ENCODE measurements around the gene TAOK2. TPM values are rescaled to one million over a fixed set of nuclear protein-coding genes. Genes with fewer than 3 reads are reported as not detected.

Gene TAOK2
- total RNA-seq, 2 experiments from 2014 or later = 48.9 to 49.8 TPM

- H3K4me3 Mint-ChIP-seq = no peak overlapping the region
- no peak for DNase-seq
- no peak overlapping the region for H3K27ac Mint-ChIP-seq
- ATAC-seq = no peak
- CTCF ChIA-PET = no interaction called here
- H3K27me3 Mint-ChIP-seq (ENCODE audit: low read depth) = no peaks in the 10 kb centered on the region
- H3K4me1 Mint-ChIP-seq (ENCODE audit: low read depth) = peaks cover 13% of the 10 kb centered on the region
- POLR2A ChIA-PET = interaction anchor here (1.1 kb wide), 2 partner anchors 28 to 64 kb away, joined by 3 read pairs; partner anchors contain the start of genes KCTD13 and TMEM219
- H3K9me3 Mint-ChIP-seq (ENCODE audit: insufficient read depth) = no peaks in the 10 kb centered on the region
- peaks cover 53% of the 10 kb centered on the region for H3K36me3 Mint-ChIP-seq (ENCODE audit: low read depth)
Measured at GRCh38 chr16:29990034-29990433, 16.4 kb downstream of the TAOK2 start.

- Mint-ChIP-seq H3K4me3 (no peak overlapping the region), H3K27ac (no peak overlapping the region), H3K4me1 (ENCODE audit: low read depth) (peaks cover 15% of the 10 kb centered on the region), H3K9me3 (ENCODE audit: insufficient read depth) (no peaks in the 10 kb centered on the region), H3K36me3 (ENCODE audit: low read depth) (peaks cover 48% of the 10 kb centered on the region), H3K27me3 (ENCODE audit: low read depth) (no peaks in the 10 kb centered on the region)
- ChIA-PET CTCF (no interaction called here), POLR2A (interaction anchor here (1.1 kb wide), 2 partner anchors 16 to 29 kb away, joined by 3 to 4 read pairs; partner anchors contain the start of gene TMEM219)
- ATAC-seq (no peak), DNase-seq (no peak)
Measured at GRCh38 chr16:29990883-29991570, 17.4 kb downstream of the TAOK2 start.

- ChIA-PET POLR2A (interaction anchor here (1.1 kb wide), 1 partner anchor 16 kb away, joined by 4 read pairs; no protein-coding TSS in a partner anchor), CTCF (no interaction called here)
- Mint-ChIP-seq H3K4me3 (no peak overlapping the region), H3K4me1 (ENCODE audit: low read depth) (peaks cover 15% of the 10 kb centered on the region), H3K27ac (no peak overlapping the region), H3K36me3 (ENCODE audit: low read depth) (peaks cover 50% of the 10 kb centered on the region), H3K9me3 (ENCODE audit: insufficient read depth) (no peaks in the 10 kb centered on the region), H3K27me3 (ENCODE audit: low read depth) (no peaks in the 10 kb centered on the region)
- DNase-seq = no peak
- no peak for ATAC-seq
Measured at GRCh38 chr16:29991571-29991904, 17.9 kb downstream of the TAOK2 start.

DNA sequence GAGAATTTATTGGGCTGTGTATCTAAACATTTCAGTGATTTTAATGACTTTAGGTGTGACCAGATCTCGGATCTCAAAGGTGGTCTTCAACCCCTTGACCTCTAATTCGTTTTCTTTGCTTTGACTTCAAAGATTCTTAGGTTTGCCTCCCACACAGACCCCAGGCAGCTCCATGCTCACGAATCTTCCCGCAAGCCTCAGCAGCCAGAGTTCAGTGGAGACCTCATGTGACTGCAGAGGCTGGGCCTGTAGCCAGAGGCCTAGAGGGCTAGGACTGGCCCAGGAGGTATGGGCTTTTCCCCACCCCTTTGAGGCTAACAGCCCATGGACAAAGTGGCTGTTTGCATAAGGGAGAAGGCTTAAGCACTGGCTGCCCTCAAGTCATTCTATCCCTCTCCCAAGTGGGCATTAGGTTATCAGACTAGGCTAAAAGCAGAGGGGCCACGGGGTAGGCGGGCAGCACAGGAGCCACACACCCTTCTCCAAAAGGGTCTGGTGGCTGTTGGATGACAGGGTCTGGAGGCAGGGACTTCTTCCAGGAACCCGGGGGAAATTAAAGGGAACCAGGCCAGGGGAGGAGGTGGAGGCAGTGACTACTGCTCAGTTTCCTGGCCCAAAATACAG, 18.8 kb downstream of the TAOK2 start:
- Mint-ChIP-seq H3K4me3 (no peak overlapping the region), H3K36me3 (ENCODE audit: low read depth) (peaks cover 51% of the 10 kb centered on the region), H3K27ac (peak overlapping the region; percentile 46), H3K27me3 (ENCODE audit: low read depth) (no peaks in the 10 kb centered on the region), H3K9me3 (ENCODE audit: insufficient read depth) (no peaks in the 10 kb centered on the region), H3K4me1 (ENCODE audit: low read depth) (peaks cover 20% of the 10 kb centered on the region)
- no peak for ATAC-seq
- no peak for DNase-seq
- POLR2A ChIA-PET = interaction anchor here (1.1 to 5.0 kb wide), 3 partner anchors 10 to 66 kb away, joined by 5 to 48 read pairs (median 14); partner anchors contain the start of genes KCTD13 and TAOK2
- CTCF ChIA-PET = no interaction called here

DNA sequence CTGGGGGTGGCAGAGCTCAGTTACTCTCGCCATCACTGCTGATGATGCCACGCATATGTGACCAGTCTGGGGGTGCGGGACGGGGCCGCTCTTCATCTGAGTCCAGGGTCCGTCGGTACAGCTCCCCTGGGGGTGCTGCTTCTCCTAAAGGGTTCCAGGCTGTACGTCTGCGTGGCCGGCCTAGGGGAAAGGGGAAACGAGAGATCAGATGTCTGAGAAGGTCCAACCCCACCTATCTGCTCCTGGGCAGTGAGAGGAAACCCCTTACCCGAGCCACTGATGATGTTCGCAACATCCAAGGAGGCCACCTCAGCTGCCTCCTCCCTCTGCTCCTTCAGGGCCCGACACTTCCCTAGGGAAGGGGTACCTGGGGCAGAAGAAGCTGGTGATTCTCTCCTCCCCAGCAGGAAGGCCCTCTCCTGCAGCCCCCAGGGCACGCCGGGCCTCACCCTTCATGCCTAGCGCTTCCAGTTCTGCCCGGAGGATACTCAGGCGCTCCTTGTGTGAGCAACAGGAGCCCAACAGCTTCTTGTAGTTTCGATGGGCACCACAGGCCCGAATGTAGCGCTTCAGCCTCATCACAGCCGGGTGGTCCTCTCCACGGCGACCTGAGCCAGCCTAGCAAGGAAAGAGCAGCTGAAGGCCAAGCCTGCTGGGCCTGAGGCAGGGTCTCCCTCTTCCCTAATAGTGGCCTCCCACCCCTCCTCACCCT, 19.7 kb downstream of the TAOK2 start:
- CTCF ChIA-PET = interaction anchor here (1.5 kb wide), 1 partner anchor 39 kb away, joined by 3 read pairs; no protein-coding TSS in a partner anchor
- Mint-ChIP-seq H3K9me3 (ENCODE audit: insufficient read depth) (no peaks in the 10 kb centered on the region), H3K27ac (no peak overlapping the region), H3K4me3 (peak overlapping the region; percentile 99), H3K4me1 (ENCODE audit: low read depth) (peaks cover 25% of the 10 kb centered on the region), H3K27me3 (ENCODE audit: low read depth) (no peaks in the 10 kb centered on the region), H3K36me3 (ENCODE audit: low read depth) (peaks cover 54% of the 10 kb centered on the region)
- no peak for ATAC-seq
- DNase-seq = no peak
- POLR2A ChIA-PET = interaction anchor here (1.1 to 5.0 kb wide), 4 partner anchors 11 to 67 kb away, joined by 3 to 48 read pairs (median 10); partner anchors contain the start of genes KCTD13 and TAOK2

DNA sequence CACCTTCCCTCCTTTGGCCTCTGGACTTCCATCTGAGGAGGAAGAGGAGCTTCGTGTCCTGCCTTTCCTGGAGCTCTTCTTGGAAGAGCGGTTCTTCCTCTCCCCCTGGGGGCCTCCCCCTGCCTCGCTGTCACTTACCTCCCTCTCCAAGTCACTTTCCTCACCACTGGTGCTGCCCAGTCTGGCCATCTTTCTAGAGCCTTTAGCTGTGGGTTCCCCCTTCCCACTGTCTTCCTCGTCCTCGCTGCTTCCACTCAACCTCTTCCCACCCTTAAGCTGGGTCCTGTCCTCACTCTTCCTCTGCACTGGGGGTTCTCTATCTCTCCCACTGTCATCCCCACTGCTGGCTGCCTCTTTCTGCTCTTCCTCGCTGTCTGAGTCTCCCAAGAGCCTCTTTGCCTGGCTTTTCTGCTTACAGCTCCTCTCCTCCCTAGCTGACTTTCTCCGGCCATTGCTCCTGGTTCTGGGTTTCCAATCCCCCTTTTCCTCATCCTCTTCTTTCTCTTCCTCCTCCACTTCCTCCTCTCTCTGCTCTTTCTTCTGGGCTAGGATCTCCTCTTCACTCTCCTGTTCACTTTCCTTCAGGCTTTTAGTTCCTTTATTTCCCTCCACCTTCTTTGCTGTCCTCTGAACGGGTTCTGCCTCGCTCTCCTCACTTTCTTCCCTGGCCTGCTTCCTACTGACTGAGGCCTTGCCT, 20.4 kb downstream of the TAOK2 start:
- ATAC-seq (no peak), DNase-seq (no peak)
- POLR2A ChIA-PET = interaction anchor here (0.6 to 5.0 kb wide), 6 partner anchors 8 to 133 kb away, joined by 3 to 48 read pairs (median 6); partner anchors contain the start of genes KCTD13 and TAOK2
- H3K4me3 Mint-ChIP-seq = peak overlapping the region; percentile 99
- H3K27ac Mint-ChIP-seq = peak overlapping the region; percentile 96
- H3K4me1 Mint-ChIP-seq (ENCODE audit: low read depth) = peaks cover 27% of the 10 kb centered on the region
- CTCF ChIA-PET = interaction anchor here (1.5 to 3.0 kb wide), 2 partner anchors 21 to 38 kb away, joined by 3 to 11 read pairs; partner anchors contain the start of gene TAOK2
- no peaks in the 10 kb centered on the region for H3K9me3 Mint-ChIP-seq (ENCODE audit: insufficient read depth)
- no peaks in the 10 kb centered on the region for H3K27me3 Mint-ChIP-seq (ENCODE audit: low read depth)
- peaks cover 55% of the 10 kb centered on the region for H3K36me3 Mint-ChIP-seq (ENCODE audit: low read depth)

DNA sequence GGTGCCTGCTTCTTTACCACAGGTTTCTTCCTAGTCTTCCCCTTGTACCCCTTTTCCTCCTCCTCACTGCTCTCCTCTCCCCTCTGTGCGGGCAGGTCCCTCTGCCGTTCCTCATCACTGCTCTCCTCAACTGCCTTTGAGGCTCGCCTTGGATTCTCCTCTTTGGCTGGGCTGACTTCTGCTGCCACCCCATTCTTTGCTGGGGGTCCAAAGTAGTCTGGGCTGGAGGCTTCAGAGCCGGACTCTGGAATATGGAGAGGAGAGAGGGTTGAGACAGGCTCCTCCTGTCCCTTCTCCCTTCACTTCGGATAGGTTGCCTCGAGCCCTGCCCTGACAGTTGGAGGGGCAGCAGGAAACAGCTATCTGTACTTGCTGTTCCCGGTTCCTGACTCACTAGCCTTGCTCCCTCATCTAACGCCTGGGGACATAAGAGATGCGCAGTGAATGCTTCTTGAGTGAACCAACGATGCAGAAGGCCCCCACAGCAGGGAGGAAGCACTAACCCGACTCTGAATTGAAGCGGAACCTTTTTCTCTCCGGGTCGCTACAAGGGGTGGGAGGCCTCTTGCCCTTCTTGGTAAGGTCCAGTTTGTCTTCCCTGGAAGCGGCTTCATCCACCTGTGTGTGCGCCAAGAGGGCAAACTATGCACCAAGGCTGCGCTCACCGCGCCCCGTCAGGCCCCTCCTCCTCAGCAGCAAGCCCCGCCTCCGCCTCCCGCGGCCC, 21.1 kb downstream of the TAOK2 start:
- peaks cover 32% of the 10 kb centered on the region for H3K4me1 Mint-ChIP-seq (ENCODE audit: low read depth)
- CTCF ChIA-PET = interaction anchor here (1.1 to 3.0 kb wide), 3 partner anchors 14 to 37 kb away, joined by 3 to 11 read pairs (median 4); partner anchors contain the start of gene TAOK2
- DNase-seq = peak; percentile 83
- peak overlapping the region; percentile 99 for H3K4me3 Mint-ChIP-seq
- H3K27ac Mint-ChIP-seq = peak overlapping the region; percentile 96
- peak; percentile 67 for ATAC-seq
- POLR2A ChIA-PET = interaction anchor here (0.6 to 5.0 kb wide), 11 partner anchors 9 to 204 kb away, joined by 3 to 48 read pairs (median 3); partner anchors contain the start of genes CDIPT, KCTD13, KIF22 and TAOK2
- H3K27me3 Mint-ChIP-seq (ENCODE audit: low read depth) = no peaks in the 10 kb centered on the region
- no peaks in the 10 kb centered on the region for H3K9me3 Mint-ChIP-seq (ENCODE audit: insufficient read depth)
- H3K36me3 Mint-ChIP-seq (ENCODE audit: low read depth) = peaks cover 54% of the 10 kb centered on the region

DNA sequence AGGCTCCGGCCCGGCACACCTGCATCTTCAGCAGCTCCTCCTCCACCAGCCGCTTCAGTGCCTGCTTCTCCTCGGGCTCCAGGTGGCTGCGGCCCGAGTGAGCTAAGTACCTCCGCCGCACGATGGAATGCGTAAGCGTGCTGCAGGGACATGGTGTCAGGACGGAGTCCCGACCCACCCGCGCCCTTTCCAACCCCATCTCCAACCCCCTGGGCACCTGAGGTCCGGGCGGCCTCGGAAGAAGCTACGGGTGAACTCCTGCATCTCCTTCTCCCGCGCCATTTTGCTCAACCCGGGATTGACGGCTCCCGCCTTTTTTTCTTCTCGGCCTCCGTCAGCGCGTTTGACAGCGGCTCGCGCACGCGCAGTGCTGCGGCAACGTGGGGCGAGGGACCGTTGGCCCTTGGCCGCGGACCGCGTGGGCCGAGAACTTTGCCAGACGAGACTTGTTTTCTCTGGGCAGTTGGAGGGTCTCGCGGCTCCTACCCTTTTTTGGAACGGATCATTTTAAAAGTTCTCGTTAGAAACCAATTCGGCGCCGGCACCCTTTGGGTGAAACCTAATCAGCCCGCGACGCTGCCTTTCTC, 21.7 kb downstream of the TAOK2 start, which contains the start of gene HIRIP3:
HIRIP3 (minus strand) TSS at position 294 of the 587 bp plus-strand sequence; CDS start at position 282, 12 bp downstream.
- peaks cover 33% of the 10 kb centered on the region for H3K4me1 Mint-ChIP-seq (ENCODE audit: low read depth)
- peak; percentile 92 for DNase-seq
- ChIA-PET POLR2A (interaction anchor here (0.6 to 5.0 kb wide), 10 partner anchors 9 to 663 kb away, joined by 3 to 48 read pairs (median 6); partner anchors contain the start of genes CDIPT, FBRS, KCTD13 and KIF22), CTCF (interaction anchor here (1.1 to 3.0 kb wide), 5 partner anchors 15 to 304 kb away, joined by 3 to 11 read pairs (median 3); partner anchors contain the start of genes MVP and TAOK2)
- H3K4me3 Mint-ChIP-seq = peak within 1 kb of the TSS; percentile 99
- H3K9me3 Mint-ChIP-seq (ENCODE audit: insufficient read depth) = no peaks in the 10 kb centered on the region
- ATAC-seq = peak; percentile 68
- no peaks in the 10 kb centered on the region for H3K27me3 Mint-ChIP-seq (ENCODE audit: low read depth)
- peaks cover 54% of the 10 kb centered on the region for H3K36me3 Mint-ChIP-seq (ENCODE audit: low read depth)
- H3K27ac Mint-ChIP-seq = peak within 1 kb of the TSS; percentile 96

GRCh38 chr16:29995911-29996765, 22.5 kb downstream of the TAOK2 start, which contains the start of gene INO80E:
Gene INO80E (plus strand): TSS chr16:29996241. CDS start chr16:29996311, 70 bp downstream.
- ChIA-PET CTCF (interaction anchor here (1.1 to 3.0 kb wide), 9 partner anchors 10 to 305 kb away, joined by 3 to 11 read pairs (median 3); partner anchors contain the start of genes KIF22, MVP and TAOK2), POLR2A (interaction anchor here (1.0 to 5.0 kb wide), 8 partner anchors 8 to 662 kb away, joined by 3 to 48 read pairs (median 8); partner anchors contain the start of genes CDIPT, FBRS, KCTD13 and KIF22)
- peaks cover 33% of the 10 kb centered on the region for H3K4me1 Mint-ChIP-seq (ENCODE audit: low read depth)
- peak within 1 kb of the TSS; percentile 99 for H3K4me3 Mint-ChIP-seq
- DNase-seq = peak; percentile 100
- no peaks in the 10 kb centered on the region for H3K27me3 Mint-ChIP-seq (ENCODE audit: low read depth)
- peak within 1 kb of the TSS; percentile 96 for H3K27ac Mint-ChIP-seq
- H3K9me3 Mint-ChIP-seq (ENCODE audit: insufficient read depth) = no peaks in the 10 kb centered on the region
- peak; percentile 94 for ATAC-seq
- peaks cover 51% of the 10 kb centered on the region for H3K36me3 Mint-ChIP-seq (ENCODE audit: low read depth)

Measured in activated CD8-positive, alpha-beta T cell treated with anti-CD3 and anti-CD28 coated beads, Interleukin-2, amount 10 ng/mL, durations not matched to agents 7 days and 5 days (primary cell).